NCI-H226 (cell line): ENCODE results near the gene MOGAT1.
A peak's percentile ranks its signal among the peaks of the same experiment; 100 is the strongest.

Source experiments
- DNase-seq: peaks from one replicate; pipeline ENCODE4 v3.0.0-alpha.2; 2015

The MOGAT1 gene

GRCh38 chr2:222671259-222672067 lies at the start of gene MOGAT1:
MOGAT1 (plus strand) TSS chr2:222671658; CDS start chr2:222671786, 128 bp downstream.
- no peak for DNase-seq

- DNase-seq = no peak
These were observed 49.6 kb upstream of the MOGAT1 start for GRCh38 chr2:222621893-222622292.

- no peak for DNase-seq
These were observed 48.5 kb upstream of the MOGAT1 start for GRCh38 chr2:222622910-222623309.

GRCh38 chr2:222623756-222624309 lies 47.6 kb upstream of the MOGAT1 start:
- no peak for DNase-seq

GRCh38 chr2:222627764-222628163 lies 43.7 kb upstream of the MOGAT1 start:
- no peak for DNase-seq

GRCh38 chr2:222635295-222635694 lies 36.2 kb upstream of the MOGAT1 start:
- no peak for DNase-seq

GRCh38 chr2:222637067-222637466 lies 34.4 kb upstream of the MOGAT1 start:
- no peak for DNase-seq

GRCh38 chr2:222641336-222641735 lies 30.1 kb upstream of the MOGAT1 start:
- no peak for DNase-seq

- no peak for DNase-seq
These were observed 28.3 kb upstream of the MOGAT1 start for GRCh38 chr2:222643134-222643533.

- DNase-seq = no peak
These were observed 25.4 kb upstream of the MOGAT1 start for GRCh38 chr2:222646008-222646407.

GRCh38 chr2:222649801-222650200 lies 21.7 kb upstream of the MOGAT1 start:
- DNase-seq = no peak

- DNase-seq = no peak
These were observed 19.6 kb upstream of the MOGAT1 start for GRCh38 chr2:222651718-222652418.

- no peak for DNase-seq
These were observed 18.8 kb upstream of the MOGAT1 start for GRCh38 chr2:222652491-222653255.

GRCh38 chr2:222653280-222653679 lies 18.2 kb upstream of the MOGAT1 start:
- DNase-seq = no peak

- peak; percentile 93 for DNase-seq
These were observed 15.5 kb upstream of the MOGAT1 start, which contains the start of gene FARSB for GRCh38 chr2:222655787-222656525. FARSB (minus strand) TSS chr2:222656092; CDS start chr2:222656073, 19 bp downstream.

GRCh38 chr2:222656526-222657446 lies 14.7 kb upstream of the MOGAT1 start:
- DNase-seq = no peak

- DNase-seq = no peak
These were observed 8.0 kb upstream of the MOGAT1 start for GRCh38 chr2:222663479-222663878.

- DNase-seq = no peak
These were observed 2.8 kb upstream of the MOGAT1 start for GRCh38 chr2:222668494-222669154.

- DNase-seq = no peak
These were observed 2.1 kb upstream of the MOGAT1 start for GRCh38 chr2:222669353-222669752.

GRCh38 chr2:222670191-222671038 lies 1.0 kb upstream of the MOGAT1 start:
- DNase-seq = no peak
